Measurements from ENCODE around the gene TCL1A. TPM values are rescaled to one million over a fixed set of nuclear protein-coding genes. Genes with fewer than 3 reads are reported as not detected.

TCL1A gene
- total and polyA plus RNA-seq, 2 donors (not counting 1 experiment from before 2014, with no cell fraction given), result not detected

- Histone ChIP-seq H3K79me2 (ENCODE audit: control insufficient read depth, insufficient read depth, low read length) (no peaks in the 10 kb centered on the region), H3K9ac (ENCODE audit: insufficient read depth, low read length) (no peak overlapping the region), H3K4me1 (ENCODE audit: control insufficient read depth, extremely low read depth, insufficient read depth, low read length) (no peaks in the 10 kb centered on the region), H3K36me3 (ENCODE audit: control insufficient read depth, insufficient read depth, low read length) (no peaks in the 10 kb centered on the region), H3K9me3 (ENCODE audit: control insufficient read depth, insufficient read depth, low read depth, low read length) (no peaks in the 10 kb centered on the region), H4K20me1 (ENCODE audit: control insufficient read depth, extremely low read depth, insufficient read depth, low read length) (no peaks in the 10 kb centered on the region), H3K4me3 (replicated peaks in 1 of 4; ENCODE audit: control extremely low read depth in 1 of 4, insufficient read depth in 1 of 4, low read depth in 3 of 4, low read length in 4 of 4) (no peak overlapping the region), H2AFZ (ENCODE audit: low read length) (no peak overlapping the region), H3K4me2 (ENCODE audit: extremely low read depth, insufficient read depth, low read length) (no peak overlapping the region), H3K27ac (ENCODE audit: insufficient read depth, low read length) (no peak overlapping the region), H3K27me3 (ENCODE audit: control insufficient read depth, insufficient read depth, low read length) (no peaks in the 10 kb centered on the region)
- DNase-seq (ENCODE audit: low read depth in 2 of 2), result no peak
- no peak for TF ChIP-seq EZH2 (IDR thresholded peaks at IDR 0.05; ENCODE audit: low read length, missing control alignments)
- no peak for TF ChIP-seq CTCF (conservative IDR thresholded peaks at IDR 0.05 in 1 of 2, IDR thresholded peaks at IDR 0.05 in 1 of 2; ENCODE audit: low read depth in 1 of 2, low read length in 2 of 2)
Observed at GRCh38 chr14:95760596-95760995, 46.7 kb upstream of the TCL1A start.

GRCh38 chr14:95759941-95760340 lies 46.0 kb upstream of the TCL1A start:
- no peaks in the 10 kb centered on the region for H3K79me2 ChIP-seq (ENCODE audit: control insufficient read depth, insufficient read depth, low read length)
- H2AFZ ChIP-seq (ENCODE audit: low read length), result no peak overlapping the region
- H4K20me1 ChIP-seq (ENCODE audit: control insufficient read depth, extremely low read depth, insufficient read depth, low read length), result no peaks in the 10 kb centered on the region
- no peak overlapping the region for H3K4me2 ChIP-seq (ENCODE audit: extremely low read depth, insufficient read depth, low read length)
- no peak overlapping the region for H3K9ac ChIP-seq (ENCODE audit: insufficient read depth, low read length)
- TF ChIP-seq EZH2 (IDR thresholded peaks at IDR 0.05; ENCODE audit: low read length, missing control alignments) (no peak), CTCF (conservative IDR thresholded peaks at IDR 0.05 in 1 of 2, IDR thresholded peaks at IDR 0.05 in 1 of 2; ENCODE audit: low read depth in 1 of 2, low read length in 2 of 2) (no peak)
- H3K4me1 ChIP-seq (ENCODE audit: control insufficient read depth, extremely low read depth, insufficient read depth, low read length), result no peaks in the 10 kb centered on the region
- no peaks in the 10 kb centered on the region for H3K27me3 ChIP-seq (ENCODE audit: control insufficient read depth, insufficient read depth, low read length)
- no peaks in the 10 kb centered on the region for H3K36me3 ChIP-seq (ENCODE audit: control insufficient read depth, insufficient read depth, low read length)
- no peak overlapping the region for H3K27ac ChIP-seq (ENCODE audit: insufficient read depth, low read length)
- H3K9me3 ChIP-seq (ENCODE audit: control insufficient read depth, insufficient read depth, low read depth, low read length), result no peaks in the 10 kb centered on the region
- DNase-seq (ENCODE audit: low read depth in 2 of 2), result no peak
- no peak overlapping the region for H3K4me3 ChIP-seq (replicated peaks in 1 of 4; ENCODE audit: control extremely low read depth in 1 of 4, insufficient read depth in 1 of 4, low read depth in 3 of 4, low read length in 4 of 4)

GRCh38 chr14:95758331-95758730 lies 44.4 kb upstream of the TCL1A start:
- H3K4me1 ChIP-seq (ENCODE audit: control insufficient read depth, extremely low read depth, insufficient read depth, low read length), result no peaks in the 10 kb centered on the region
- no peak overlapping the region for H3K9ac ChIP-seq (ENCODE audit: insufficient read depth, low read length)
- TF ChIP-seq EZH2 (IDR thresholded peaks at IDR 0.05; ENCODE audit: low read length, missing control alignments) (no peak), CTCF (conservative IDR thresholded peaks at IDR 0.05 in 1 of 2, IDR thresholded peaks at IDR 0.05 in 1 of 2; ENCODE audit: low read depth in 1 of 2, low read length in 2 of 2) (no peak)
- no peaks in the 10 kb centered on the region for H3K27me3 ChIP-seq (ENCODE audit: control insufficient read depth, insufficient read depth, low read length)
- H3K4me2 ChIP-seq (ENCODE audit: extremely low read depth, insufficient read depth, low read length), result no peak overlapping the region
- no peak for DNase-seq (ENCODE audit: low read depth in 2 of 2)
- H3K27ac ChIP-seq (ENCODE audit: insufficient read depth, low read length), result no peak overlapping the region
- H2AFZ ChIP-seq (ENCODE audit: low read length), result no peak overlapping the region
- no peaks in the 10 kb centered on the region for H4K20me1 ChIP-seq (ENCODE audit: control insufficient read depth, extremely low read depth, insufficient read depth, low read length)
- H3K79me2 ChIP-seq (ENCODE audit: control insufficient read depth, insufficient read depth, low read length), result no peaks in the 10 kb centered on the region
- no peak overlapping the region for H3K4me3 ChIP-seq (replicated peaks in 1 of 4; ENCODE audit: control extremely low read depth in 1 of 4, insufficient read depth in 1 of 4, low read depth in 3 of 4, low read length in 4 of 4)
- H3K9me3 ChIP-seq (ENCODE audit: control insufficient read depth, insufficient read depth, low read depth, low read length), result no peaks in the 10 kb centered on the region
- H3K36me3 ChIP-seq (ENCODE audit: control insufficient read depth, insufficient read depth, low read length), result no peaks in the 10 kb centered on the region

Data from fibroblast of lung (primary cell).